HG02884 (cell line): ENCODE results near the gene TPRKB.
A peak's percentile ranks its signal among the peaks of the same experiment; 100 is the strongest.
"Not testable (repeated sequence)": the region's sequence is repeated elsewhere in the genome, so short reads cannot be mapped to it uniquely, and the experiment has no call there.

Source experiments
- ATAC-seq: cut with Tn5 transposase; IDR thresholded peaks from one replicate; pipeline ENCODE4 v1.9.1; 2021; ENCODE audit warnings: mild to moderate bottlenecking, moderate library complexity; ENCODE audit not compliant: unreplicated experiment

Gene TPRKB

GRCh38 chr2:73736855-73737779 lies at the start of gene TPRKB:
Gene TPRKB (minus strand): TSS chr2:73737345. CDS start chr2:73734569, 2,776 bp downstream.
- ATAC-seq: peak; percentile 97

- not testable (repeated sequence) for ATAC-seq
Measured at GRCh38 chr2:73783883-73784282, 46.7 kb upstream of the TPRKB start, which contains the start of gene C2orf78. Gene C2orf78 (plus strand): TSS chr2:73784183. CDS start chr2:73784310, 127 bp downstream.

GRCh38 chr2:73783402-73783801 lies 46.3 kb upstream of the TPRKB start:
- not testable (repeated sequence) for ATAC-seq

GRCh38 chr2:73780237-73780582 lies 43.1 kb upstream of the TPRKB start:
- ATAC-seq: no peak

GRCh38 chr2:73779467-73780236 lies 42.5 kb upstream of the TPRKB start, which contains the start of gene DUSP11:
Gene DUSP11 (minus strand): TSS chr2:73780103. CDS start chr2:73779974, 129 bp downstream.
- ATAC-seq: peak; percentile 99

GRCh38 chr2:73778867-73779466 lies 41.8 kb upstream of the TPRKB start:
- not testable (repeated sequence) for ATAC-seq

GRCh38 chr2:73776869-73777519 lies 39.8 kb upstream of the TPRKB start:
- ATAC-seq: no peak

- no peak for ATAC-seq
Measured at GRCh38 chr2:73776381-73776780, 39.2 kb upstream of the TPRKB start.

- no peak for ATAC-seq
Measured at GRCh38 chr2:73772819-73773218, 35.7 kb upstream of the TPRKB start.

- ATAC-seq: no peak
Measured at GRCh38 chr2:73770725-73771124, 33.6 kb upstream of the TPRKB start.

- no peak for ATAC-seq
Measured at GRCh38 chr2:73766994-73767393, 29.8 kb upstream of the TPRKB start.

- no peak for ATAC-seq
Measured at GRCh38 chr2:73766349-73766748, 29.2 kb upstream of the TPRKB start.

- no peak for ATAC-seq
Measured at GRCh38 chr2:73764945-73765344, 27.8 kb upstream of the TPRKB start.

GRCh38 chr2:73762571-73762970 lies 25.4 kb upstream of the TPRKB start:
- ATAC-seq: no peak

GRCh38 chr2:73759904-73760303 lies 22.8 kb upstream of the TPRKB start:
- ATAC-seq: no peak

GRCh38 chr2:73759285-73759764 lies 22.2 kb upstream of the TPRKB start:
- ATAC-seq: no peak

- not testable (repeated sequence) for ATAC-seq
Measured at GRCh38 chr2:73754332-73754731, 17.2 kb upstream of the TPRKB start.

GRCh38 chr2:73749314-73749713 lies 12.2 kb upstream of the TPRKB start:
- ATAC-seq: no peak

- no peak for ATAC-seq
Measured at GRCh38 chr2:73746877-73747208, 9.7 kb upstream of the TPRKB start.

GRCh38 chr2:73746015-73746876 lies 9.1 kb upstream of the TPRKB start:
- ATAC-seq: no peak
